GM13976 (cell line): ENCODE results near the gene LRRC31.

Source experiments
- DNase-seq: peaks from one replicate; pipeline ENCODE4 v3.0.0; 2012; ENCODE audit warnings: low spot score
- CTCF ChIP-seq: IDR thresholded peaks from 2 replicates; pipeline ENCODE4 v1.5.1; 2012; ENCODE audit warnings: borderline replicate concordance, mild to moderate bottlenecking; ENCODE audit not compliant: insufficient read depth; ENCODE audit errors: extremely low read depth, missing control alignments, control extremely low read depth
- in situ Hi-C: fragments of 300-500 bp; cut with MboI; formaldehyde crosslinking; loops from one replicate; pipeline ENCODE4 v1.12.0; 2022; ENCODE audit warnings: low sequenced_read_pairs, mixed read lengths, inconsistent platforms; ENCODE audit not compliant: unreplicated experiment

Gene LRRC31

GRCh38 chr3:169880576-169881250 lies 11.0 kb upstream of the LRRC31 start:
- TF ChIP-seq CTCF, result no peak
- in situ Hi-C loops, result no loop called here
- no peak for DNase-seq

DNA sequence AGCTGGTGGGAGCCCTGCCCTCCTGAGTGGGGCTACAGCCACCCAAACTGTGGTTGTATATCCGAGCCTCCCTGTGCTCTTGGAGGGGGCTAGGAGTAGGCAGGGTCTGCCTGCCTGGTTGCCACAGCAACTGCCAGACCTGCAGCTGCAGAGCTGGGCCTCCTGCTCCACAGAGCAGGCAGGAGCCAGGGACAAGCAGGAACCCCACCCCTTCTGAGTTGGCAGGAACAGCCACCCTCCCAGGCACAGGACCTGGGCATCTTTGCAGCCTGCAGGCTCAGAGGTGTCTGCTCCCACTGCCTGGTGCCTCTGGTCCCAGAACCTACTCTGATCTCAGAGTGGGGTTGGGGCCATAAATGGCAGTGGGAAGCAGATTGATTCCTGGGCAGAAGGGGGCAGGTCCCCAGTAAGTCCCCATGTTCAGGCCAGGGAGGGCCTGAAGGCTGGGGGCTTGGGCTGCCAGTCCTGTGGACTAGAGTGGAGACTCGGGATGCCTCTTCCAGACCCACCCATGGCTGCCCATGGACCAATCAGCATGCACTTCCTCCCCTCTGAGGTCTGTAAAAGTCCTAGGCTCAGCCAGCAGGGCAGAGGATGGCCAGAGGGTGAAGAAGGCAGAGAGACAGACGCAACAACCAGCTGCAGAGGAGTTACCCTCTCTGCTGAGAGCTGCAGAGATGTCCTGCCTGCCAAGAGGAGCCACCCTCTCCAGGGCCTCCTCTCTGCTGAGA lies 10.3 kb upstream of the LRRC31 start:
- no peak for DNase-seq
- TF ChIP-seq CTCF, result no peak
- in situ Hi-C loops, result no loop called here

DNA sequence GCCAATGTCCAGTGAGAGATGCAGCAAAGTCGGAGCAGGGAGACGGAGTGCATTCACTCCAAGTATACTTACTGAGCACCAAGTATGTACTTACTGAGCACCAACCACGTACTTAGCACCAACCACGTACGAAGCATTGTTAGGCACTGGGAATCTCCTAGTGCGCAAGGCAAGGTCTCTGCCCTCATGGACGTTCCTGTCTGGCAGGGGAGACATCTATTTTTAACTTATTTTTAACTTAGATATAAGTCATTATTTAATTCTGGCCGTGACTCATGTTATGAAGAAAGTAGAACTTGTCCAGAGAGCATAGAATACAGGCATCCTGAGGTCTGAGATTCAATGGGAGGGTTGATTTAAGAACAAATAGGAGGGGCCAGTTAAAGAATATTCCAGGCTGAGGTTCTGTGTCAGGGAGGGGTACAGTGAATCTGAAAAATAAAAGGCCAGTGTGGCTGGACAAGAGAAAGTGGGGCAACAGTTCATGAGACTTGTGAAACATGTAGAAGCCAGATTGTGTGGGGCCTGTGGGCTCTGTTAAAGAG lies 9.3 kb upstream of the LRRC31 start:
- no peak for TF ChIP-seq CTCF
- no peak for DNase-seq
- in situ Hi-C loops, result no loop called here

GRCh38 chr3:169871129-169871886 lies 1.6 kb upstream of the LRRC31 start:
- no peak for DNase-seq
- TF ChIP-seq CTCF, result no peak
- in situ Hi-C loops, result no loop called here

DNA sequence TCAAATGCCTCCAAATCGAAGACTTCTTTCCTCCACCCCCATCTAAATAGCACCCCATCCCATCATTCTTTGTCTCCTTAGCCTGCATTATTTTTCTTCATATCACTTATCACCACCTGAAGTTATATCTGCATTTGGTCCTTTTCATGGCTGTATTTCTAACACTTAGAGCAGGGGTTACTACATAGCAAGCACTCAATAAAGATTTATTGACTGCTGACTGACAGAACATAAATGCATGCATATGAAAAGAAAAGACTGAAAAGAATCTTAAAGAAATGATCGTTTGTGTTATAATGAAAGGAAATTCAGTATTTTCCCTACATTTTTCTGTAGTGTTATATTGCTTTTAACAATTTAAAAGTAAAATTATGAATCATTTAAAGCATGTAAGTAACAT lies 1.4 kb downstream of the LRRC31 start:
- no peak for TF ChIP-seq CTCF
- no peak for DNase-seq
- in situ Hi-C loops, result no loop called here

- TF ChIP-seq CTCF, result no peak
- no peak for DNase-seq
- in situ Hi-C loops, result no loop called here
Observed at GRCh38 chr3:169867584-169868210, 2.0 kb downstream of the LRRC31 start.
